Activated CD8-positive, alpha-beta T cell treated with anti-CD3 and anti-CD28 coated beads, Interleukin-2, amount 10 ng/mL, durations not matched to agents 7 days and 5 days (primary cell): ENCODE data around the gene SLC8A2. TPM values are rescaled to one million over a fixed set of nuclear protein-coding genes. Genes with fewer than 3 reads are reported as not detected.
A peak's percentile ranks its signal among the peaks of the same experiment; 100 is the strongest.
"Not testable (repeated sequence)": the region's sequence is repeated elsewhere in the genome, so short reads cannot be mapped to it uniquely, and the experiment has no call there.

Source experiments
- ATAC-seq: fragments of 150-1000 bp; cut with Tn5 transposase; one replicate; pipeline ENCODE4 v1.10.0; 2021; ENCODE audit warnings: moderate library complexity
- CTCF ChIA-PET: fragments of 350-600 bp; sonication (Branson Sonifier 250); formaldehyde crosslinking; loops from one replicate; lab custom pipeline; 2021; ENCODE audit warnings: antibody characterized with exemption; lab: Charles Lee
- POLR2A ChIA-PET: fragments of 350-600 bp; sonication (Branson Sonifier 250); formaldehyde crosslinking; loops from one replicate; lab custom pipeline; 2021; ENCODE audit warnings: antibody characterized with exemption; lab: Charles Lee
- DNase-seq: peaks from one replicate; pipeline ENCODE4 v3.0.0-alpha.2; 2020
- H3K27ac Mint-ChIP-seq: one replicate; pipeline ENCODE4 v1.8.0; 2021; ENCODE audit warnings: mild to moderate bottlenecking, mixed read lengths
- H3K27me3 Mint-ChIP-seq: one replicate; pipeline ENCODE4 v1.8.0; 2021; ENCODE audit warnings: low read depth, mixed read lengths
- H3K36me3 Mint-ChIP-seq: one replicate; pipeline ENCODE4 v1.8.0; 2021; ENCODE audit warnings: low read depth, mixed read lengths
- H3K4me1 Mint-ChIP-seq: one replicate; pipeline ENCODE4 v1.8.0; 2021; ENCODE audit warnings: low read depth, mixed read lengths
- H3K4me3 Mint-ChIP-seq: one replicate; pipeline ENCODE4 v1.8.0; 2021; ENCODE audit warnings: mild to moderate bottlenecking, mixed read lengths
- H3K9me3 Mint-ChIP-seq: one replicate; pipeline ENCODE4 v1.8.0; 2022; ENCODE audit warnings: mixed read lengths; ENCODE audit not compliant: insufficient read depth
- total RNA-seq, 2 experiments: library from RNA; stranded (reverse); gene quantifications; one replicate each; pipeline ENCODE4 v1.2.3, GENCODE V29; 2021

SLC8A2 gene
- total RNA-seq, 2 experiments from 2014 or later = 0.05 to 0.44 TPM

GRCh38 chr19:47387623-47388022, 84.1 kb downstream of the SLC8A2 start:
- H3K4me1 Mint-ChIP-seq, POLR2A ChIA-PET, CTCF ChIA-PET, H3K9me3 Mint-ChIP-seq, H3K27ac Mint-ChIP-seq, H3K27me3 Mint-ChIP-seq, DNase-seq, ATAC-seq, H3K36me3 Mint-ChIP-seq, H3K4me3 Mint-ChIP-seq: not testable (repeated sequence)

GRCh38 chr19:47386582-47386981, 85.1 kb downstream of the SLC8A2 start:
- H3K9me3 Mint-ChIP-seq, POLR2A ChIA-PET, ATAC-seq, H3K4me3 Mint-ChIP-seq, DNase-seq, H3K27me3 Mint-ChIP-seq, H3K27ac Mint-ChIP-seq, CTCF ChIA-PET, H3K36me3 Mint-ChIP-seq: not testable (repeated sequence)
- peaks cover 19% of the 10 kb centered on the region for H3K4me1 Mint-ChIP-seq

DNA sequence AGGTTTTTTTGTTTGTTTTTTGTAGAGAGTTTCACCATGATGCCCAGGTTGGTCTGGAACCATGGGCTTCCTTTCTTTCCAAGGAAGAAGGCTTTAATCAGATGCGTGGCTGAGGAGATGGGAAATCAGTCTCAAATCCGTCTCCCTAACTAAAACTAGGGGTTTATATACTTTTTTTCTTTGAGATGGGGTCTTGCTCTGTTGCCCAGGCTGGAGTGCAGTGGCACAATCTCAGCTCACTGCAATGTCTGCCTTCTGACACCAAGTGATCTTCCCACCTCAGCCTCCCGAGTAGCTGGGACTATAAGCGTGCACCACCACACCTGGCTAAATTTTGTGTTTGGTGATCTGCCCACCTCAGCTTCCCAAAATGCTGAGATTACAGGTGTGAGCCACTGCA, 87.2 kb downstream of the SLC8A2 start:
- ChIA-PET POLR2A (interaction anchor here (0.7 kb wide), 1 partner anchor 351 kb away, joined by 3 read pairs; no protein-coding TSS in a partner anchor), CTCF (interaction anchor here (0.9 to 3.5 kb wide), 3 partner anchors 35 to 36 kb away, joined by 3 to 10 read pairs (median 4); partner anchors contain the start of gene DHX34)
- H3K9me3 Mint-ChIP-seq, H3K4me3 Mint-ChIP-seq, H3K27me3 Mint-ChIP-seq, ATAC-seq, H3K27ac Mint-ChIP-seq, DNase-seq: not testable (repeated sequence)
- Mint-ChIP-seq H3K4me1 (peaks cover 30% of the 10 kb centered on the region), H3K36me3 (peaks cover 14% of the 10 kb centered on the region)

GRCh38 chr19:47383890-47384289, 87.8 kb downstream of the SLC8A2 start:
- CTCF ChIA-PET = interaction anchor here (3.5 kb wide), 1 partner anchor 35 kb away, joined by 10 read pairs; the partner anchor contains the start of gene DHX34
- H3K4me3 Mint-ChIP-seq, POLR2A ChIA-PET, H3K27ac Mint-ChIP-seq, H3K27me3 Mint-ChIP-seq, ATAC-seq, DNase-seq, H3K9me3 Mint-ChIP-seq: not testable (repeated sequence)
- Mint-ChIP-seq H3K4me1 (peaks cover 30% of the 10 kb centered on the region), H3K36me3 (peaks cover 14% of the 10 kb centered on the region)

DNA sequence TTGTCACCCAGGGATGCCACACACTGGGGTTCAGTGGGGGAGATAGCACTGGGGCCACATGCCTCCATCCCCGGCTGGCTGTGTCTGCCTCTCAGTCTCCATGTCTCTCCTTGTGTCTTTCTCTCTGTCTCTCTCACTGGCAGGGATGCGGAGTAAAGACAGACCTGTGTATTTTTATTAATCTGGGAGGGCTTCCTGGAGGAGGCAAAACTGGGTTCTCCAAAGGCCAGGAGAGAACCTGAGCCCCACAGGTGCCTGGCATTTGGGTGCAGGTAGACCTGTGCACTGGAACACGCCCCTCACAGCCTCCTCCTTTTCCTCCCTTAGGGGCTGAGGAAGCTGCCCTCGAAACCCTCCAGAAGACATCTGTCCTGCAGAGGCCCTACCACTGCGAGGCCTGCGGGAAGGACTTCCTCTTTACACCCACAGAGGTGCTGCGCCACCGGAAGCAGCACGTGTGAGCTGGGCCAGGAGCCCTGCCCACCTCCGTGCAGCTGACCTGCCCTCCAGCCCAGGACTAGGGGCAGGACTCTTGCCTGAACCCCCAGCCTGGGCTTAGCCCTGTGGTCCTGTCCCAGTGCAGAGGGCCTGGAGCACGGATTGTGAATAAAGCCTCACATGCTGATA, 89.9 kb downstream of the SLC8A2 start:
- H3K4me1 Mint-ChIP-seq = peaks cover 30% of the 10 kb centered on the region
- no peaks in the 10 kb centered on the region for H3K9me3 Mint-ChIP-seq
- DNase-seq (peak; percentile 63), ATAC-seq (peak; percentile 73)
- ChIA-PET POLR2A (no interaction called here), CTCF (interaction anchor here (0.6 to 3.5 kb wide), 3 partner anchors 10 to 47 kb away, joined by 3 to 10 read pairs (median 3); partner anchors contain the start of gene DHX34)
- H3K36me3 Mint-ChIP-seq = peaks cover 14% of the 10 kb centered on the region
- H3K27ac Mint-ChIP-seq = peak overlapping the region; percentile 68
- H3K4me3 Mint-ChIP-seq = no peak overlapping the region
- no peaks in the 10 kb centered on the region for H3K27me3 Mint-ChIP-seq

- no peaks in the 10 kb centered on the region for H3K27me3 Mint-ChIP-seq
- H3K9me3 Mint-ChIP-seq = no peaks in the 10 kb centered on the region
- H3K4me1 Mint-ChIP-seq = peaks cover 30% of the 10 kb centered on the region
- H3K27ac Mint-ChIP-seq = peak overlapping the region; percentile 68
- CTCF ChIA-PET = interaction anchor here (0.6 to 3.5 kb wide), 2 partner anchors 32 to 46 kb away, joined by 3 to 10 read pairs; partner anchors contain the start of gene DHX34
- DNase-seq (no peak), ATAC-seq (no peak)
- no peak overlapping the region for H3K4me3 Mint-ChIP-seq
- H3K36me3 Mint-ChIP-seq = peaks cover 14% of the 10 kb centered on the region
- POLR2A ChIA-PET = no interaction called here
Measured at GRCh38 chr19:47381121-47381520, 90.6 kb downstream of the SLC8A2 start.

DNA sequence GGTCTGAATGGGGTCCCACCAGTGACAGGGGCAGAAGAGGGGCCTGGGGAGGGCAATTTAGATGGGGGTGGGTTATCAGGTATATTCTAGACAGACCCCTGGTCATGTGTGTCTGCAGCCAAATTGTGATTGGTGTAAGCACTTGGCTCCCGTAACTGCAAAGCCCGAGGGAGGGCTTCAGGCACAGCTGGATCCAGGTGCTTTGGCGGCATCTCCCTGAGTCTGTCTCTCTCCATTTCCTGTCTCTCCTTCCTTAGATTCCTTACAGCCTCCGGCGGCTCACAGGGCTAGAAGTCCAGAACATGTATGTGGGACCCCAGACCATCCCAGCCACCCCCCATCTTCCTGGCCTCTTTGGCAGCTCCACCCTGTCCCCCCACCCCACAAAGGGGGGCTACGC, 91.1 kb downstream of the SLC8A2 start:
- Mint-ChIP-seq H3K4me3 (no peak overlapping the region), H3K9me3 (no peaks in the 10 kb centered on the region), H3K27ac (no peak overlapping the region), H3K4me1 (peaks cover 30% of the 10 kb centered on the region), H3K36me3 (peaks cover 15% of the 10 kb centered on the region), H3K27me3 (no peaks in the 10 kb centered on the region)
- ATAC-seq = no peak
- ChIA-PET POLR2A (no interaction called here), CTCF (no interaction called here)
- DNase-seq = no peak

- POLR2A ChIA-PET = no interaction called here
- peaks cover 17% of the 10 kb centered on the region for H3K36me3 Mint-ChIP-seq
- CTCF ChIA-PET = no interaction called here
- no peak overlapping the region for H3K4me3 Mint-ChIP-seq
- peaks cover 30% of the 10 kb centered on the region for H3K4me1 Mint-ChIP-seq
- H3K9me3 Mint-ChIP-seq = no peaks in the 10 kb centered on the region
- no peaks in the 10 kb centered on the region for H3K27me3 Mint-ChIP-seq
- no peak overlapping the region for H3K27ac Mint-ChIP-seq
- no peak for DNase-seq
- ATAC-seq = no peak
Measured at GRCh38 chr19:47379381-47379938, 92.2 kb downstream of the SLC8A2 start.

- CTCF ChIA-PET = interaction anchor here (2.4 kb wide), 1 partner anchor 13 kb away, joined by 8 read pairs; no protein-coding TSS in a partner anchor
Measured at GRCh38 chr19:47378246-47378645, 93.4 kb downstream of the SLC8A2 start.

More at GRCh38 chr19:47378246-47378645, 93.4 kb downstream of the SLC8A2 start:
- no peak for ATAC-seq
- Mint-ChIP-seq H3K4me3 (no peak overlapping the region), H3K27ac (no peak overlapping the region), H3K36me3 (peaks cover 17% of the 10 kb centered on the region), H3K4me1 (peaks cover 27% of the 10 kb centered on the region), H3K27me3 (no peaks in the 10 kb centered on the region), H3K9me3 (no peaks in the 10 kb centered on the region)
- POLR2A ChIA-PET = no interaction called here
- DNase-seq = no peak

Other genes starting within 250 kb of the SLC8A2 start
- 10 to 100 TPM; 15.7 to 16.8 TPM for gene BBC3, start 240.7 kb downstream of the SLC8A2 start, total RNA-seq
- gene CCDC9, start 215.4 kb downstream of the SLC8A2 start, total RNA-seq = 10 to 100 TPM; 30.0 to 32.1 TPM
- 10 to 100 TPM; 12.9 to 14.3 TPM for gene INAFM1, start 197.0 kb downstream of the SLC8A2 start, total RNA-seq
- 1 to 10 TPM; 1.0 to 1.8 TPM for gene C5AR1, start 162.0 kb downstream of the SLC8A2 start, total RNA-seq
- under 1 TPM; 0.05 to 0.21 TPM for gene C5AR2, start 139.7 kb downstream of the SLC8A2 start, total RNA-seq
- gene DHX34, start 122.6 kb downstream of the SLC8A2 start, total RNA-seq = 10 to 100 TPM; 12.6 to 13.1 TPM
- not detected for gene MEIS3, start 52.4 kb downstream of the SLC8A2 start, total RNA-seq
- gene KPTN, start 12.3 kb upstream of the SLC8A2 start, total RNA-seq = 10 to 100 TPM; 12.6 to 13.0 TPM
- 100 to 1,000 TPM in 1 of 2 experiments, 10 to 100 TPM in 1; 90.0 to 103 TPM for gene NAPA, start 43.2 kb upstream of the SLC8A2 start, total RNA-seq
- gene ZNF541, start 101.3 kb upstream of the SLC8A2 start, total RNA-seq = under 1 TPM; 0.10 to 0.13 TPM
- 10 to 100 TPM; 15.0 to 17.6 TPM for gene BICRA, start 137.2 kb upstream of the SLC8A2 start, total RNA-seq
- gene EHD2, start 241.5 kb upstream of the SLC8A2 start, total RNA-seq = under 1 TPM in 1 of 2 experiments, not detected in 1; 0.34 TPM